ENCODE data around the gene PTPRM.

PTPRM gene

GRCh38 chr18:8207996-8208395 is 640.9 kb downstream of the PTPRM start:
- no peak for DNase-seq

GRCh38 chr18:8208716-8209115 is 641.6 kb downstream of the PTPRM start:
- no peak for DNase-seq

- DNase-seq, result no peak
Observed at GRCh38 chr18:8212896-8213780, 646.0 kb downstream of the PTPRM start.

GRCh38 chr18:8215741-8216140 is 648.6 kb downstream of the PTPRM start:
- DNase-seq, result no peak

- no peak for DNase-seq
Observed at GRCh38 chr18:8217051-8217564, 650.0 kb downstream of the PTPRM start.

GRCh38 chr18:8218197-8218596 is 651.1 kb downstream of the PTPRM start:
- no peak for DNase-seq

GRCh38 chr18:8221452-8221851 is 654.3 kb downstream of the PTPRM start:
- no peak for DNase-seq

GRCh38 chr18:8224576-8224975 is 657.5 kb downstream of the PTPRM start:
- peak; percentile 30 for DNase-seq

GRCh38 chr18:8229040-8229439 is 661.9 kb downstream of the PTPRM start:
- no peak for DNase-seq

GRCh38 chr18:8229787-8230186 is 662.7 kb downstream of the PTPRM start:
- DNase-seq, result no peak

GRCh38 chr18:8231316-8231715 is 664.2 kb downstream of the PTPRM start:
- no peak for DNase-seq

- DNase-seq, result no peak
Observed at GRCh38 chr18:8232791-8233190, 665.7 kb downstream of the PTPRM start.

GRCh38 chr18:8235894-8236293 is 668.8 kb downstream of the PTPRM start:
- no peak for DNase-seq

- DNase-seq, result no peak
Observed at GRCh38 chr18:8238507-8238906, 671.4 kb downstream of the PTPRM start.

GRCh38 chr18:8241731-8242130 is 674.6 kb downstream of the PTPRM start:
- DNase-seq, result no peak

GRCh38 chr18:8242151-8242696 is 675.1 kb downstream of the PTPRM start:
- no peak for DNase-seq

- DNase-seq, result no peak
Observed at GRCh38 chr18:8247700-8248099, 680.6 kb downstream of the PTPRM start.

GRCh38 chr18:8248576-8248975 is 681.5 kb downstream of the PTPRM start:
- DNase-seq, result no peak

- no peak for DNase-seq
Observed at GRCh38 chr18:8249811-8250210, 682.7 kb downstream of the PTPRM start.

- DNase-seq, result no peak
Observed at GRCh38 chr18:8252371-8252770, 685.3 kb downstream of the PTPRM start.

GRCh38 chr18:8253944-8254343 is 686.8 kb downstream of the PTPRM start:
- DNase-seq, result no peak

- DNase-seq, result no peak
Observed at GRCh38 chr18:8254654-8255053, 687.5 kb downstream of the PTPRM start.

GRCh38 chr18:8257851-8258434 is 690.8 kb downstream of the PTPRM start:
- DNase-seq, result no peak

- peak; percentile 21 for DNase-seq
Observed at GRCh38 chr18:8260319-8260718, 693.2 kb downstream of the PTPRM start.

Data from NCI-H226 (cell line).